ENCODE measurements around the gene MARCHF2.

DNA sequence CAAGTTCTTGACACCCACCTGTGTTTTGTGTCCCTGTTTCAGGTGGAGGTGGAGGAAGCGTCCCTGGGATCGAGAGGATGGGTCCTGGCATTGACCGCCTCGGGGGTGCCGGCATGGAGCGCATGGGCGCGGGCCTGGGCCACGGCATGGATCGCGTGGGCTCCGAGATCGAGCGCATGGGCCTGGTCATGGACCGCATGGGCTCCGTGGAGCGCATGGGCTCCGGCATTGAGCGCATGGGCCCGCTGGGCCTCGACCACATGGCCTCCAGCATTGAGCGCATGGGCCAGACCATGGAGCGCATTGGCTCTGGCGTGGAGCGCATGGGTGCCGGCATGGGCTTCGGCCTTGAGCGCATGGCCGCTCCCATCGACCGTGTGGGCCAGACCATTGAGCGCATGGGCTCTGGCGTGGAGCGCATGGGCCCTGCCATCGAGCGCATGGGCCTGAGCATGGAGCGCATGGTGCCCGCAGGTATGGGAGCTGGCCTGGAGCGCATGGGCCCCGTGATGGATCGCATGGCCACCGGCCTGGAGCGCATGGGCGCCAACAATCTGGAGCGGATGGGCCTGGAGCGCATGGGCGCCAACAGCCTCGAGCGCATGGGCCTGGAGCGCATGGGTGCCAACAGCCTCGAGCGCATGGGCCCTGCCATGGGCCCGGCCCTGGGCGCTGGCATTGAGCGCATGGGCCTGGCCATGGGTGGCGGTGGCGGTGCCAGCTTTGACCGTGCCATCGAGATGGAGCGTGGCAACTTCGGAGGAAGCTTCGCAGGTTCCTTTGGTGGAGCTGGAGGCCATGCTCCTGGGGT, 72.7 kb downstream of the MARCHF2 start:
- TF ChIP-seq TCF12 (IDR thresholded peaks at IDR 0.05; ENCODE audit: low read depth) (no peak), TAF1 (IDR thresholded peaks at IDR 0.05; ENCODE audit: low read depth) (no peak), RAD21 (IDR thresholded peaks at IDR 0.05; ENCODE audit: low read depth) (no peak), EP300 (IDR thresholded peaks at IDR 0.05; ENCODE audit: borderline replicate concordance) (no peak), YY1 (IDR thresholded peaks at IDR 0.05; ENCODE audit: low read depth) (no peak), NFIC (IDR thresholded peaks at IDR 0.05) (no peak), FOXM1 (IDR thresholded peaks at IDR 0.05; ENCODE audit: borderline replicate concordance, low read depth) (no peak)
- TF ChIP-seq, protein P1, sequence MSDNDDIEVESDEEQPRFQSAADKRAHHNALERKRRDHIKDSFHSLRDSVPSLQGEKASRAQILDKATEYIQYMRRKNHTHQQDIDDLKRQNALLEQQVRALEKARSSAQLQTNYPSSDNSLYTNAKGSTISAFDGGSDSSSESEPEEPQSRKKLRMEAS (IDR thresholded peaks at IDR 0.05) = no peak
- TF ChIP-seq, protein P2, sequence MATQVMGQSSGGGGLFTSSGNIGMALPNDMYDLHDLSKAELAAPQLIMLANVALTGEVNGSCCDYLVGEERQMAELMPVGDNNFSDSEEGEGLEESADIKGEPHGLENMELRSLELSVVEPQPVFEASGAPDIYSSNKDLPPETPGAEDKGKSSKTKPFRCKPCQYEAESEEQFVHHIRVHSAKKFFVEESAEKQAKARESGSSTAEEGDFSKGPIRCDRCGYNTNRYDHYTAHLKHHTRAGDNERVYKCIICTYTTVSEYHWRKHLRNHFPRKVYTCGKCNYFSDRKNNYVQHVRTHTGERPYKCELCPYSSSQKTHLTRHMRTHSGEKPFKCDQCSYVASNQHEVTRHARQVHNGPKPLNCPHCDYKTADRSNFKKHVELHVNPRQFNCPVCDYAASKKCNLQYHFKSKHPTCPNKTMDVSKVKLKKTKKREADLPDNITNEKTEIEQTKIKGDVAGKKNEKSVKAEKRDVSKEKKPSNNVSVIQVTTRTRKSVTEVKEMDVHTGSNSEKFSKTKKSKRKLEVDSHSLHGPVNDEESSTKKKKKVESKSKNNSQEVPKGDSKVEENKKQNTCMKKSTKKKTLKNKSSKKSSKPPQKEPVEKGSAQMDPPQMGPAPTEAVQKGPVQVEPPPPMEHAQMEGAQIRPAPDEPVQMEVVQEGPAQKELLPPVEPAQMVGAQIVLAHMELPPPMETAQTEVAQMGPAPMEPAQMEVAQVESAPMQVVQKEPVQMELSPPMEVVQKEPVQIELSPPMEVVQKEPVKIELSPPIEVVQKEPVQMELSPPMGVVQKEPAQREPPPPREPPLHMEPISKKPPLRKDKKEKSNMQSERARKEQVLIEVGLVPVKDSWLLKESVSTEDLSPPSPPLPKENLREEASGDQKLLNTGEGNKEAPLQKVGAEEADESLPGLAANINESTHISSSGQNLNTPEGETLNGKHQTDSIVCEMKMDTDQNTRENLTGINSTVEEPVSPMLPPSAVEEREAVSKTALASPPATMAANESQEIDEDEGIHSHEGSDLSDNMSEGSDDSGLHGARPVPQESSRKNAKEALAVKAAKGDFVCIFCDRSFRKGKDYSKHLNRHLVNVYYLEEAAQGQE (IDR thresholded peaks at IDR 0.05; ENCODE audit: low read depth) = no peak
- TF ChIP-seq, protein P3, sequence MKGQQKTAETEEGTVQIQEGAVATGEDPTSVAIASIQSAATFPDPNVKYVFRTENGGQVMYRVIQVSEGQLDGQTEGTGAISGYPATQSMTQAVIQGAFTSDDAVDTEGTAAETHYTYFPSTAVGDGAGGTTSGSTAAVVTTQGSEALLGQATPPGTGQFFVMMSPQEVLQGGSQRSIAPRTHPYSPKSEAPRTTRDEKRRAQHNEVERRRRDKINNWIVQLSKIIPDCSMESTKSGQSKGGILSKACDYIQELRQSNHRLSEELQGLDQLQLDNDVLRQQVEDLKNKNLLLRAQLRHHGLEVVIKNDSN (IDR thresholded peaks at IDR 0.05) = no peak

All from Ishikawa (cell line).